Adrenal gland (tissue), 12 donors: ENCODE data around the gene ASTN2. TPM values are rescaled to one million over a fixed set of nuclear protein-coding genes. Genes with fewer than 3 reads are reported as not detected.

Experiments used
- DNase-seq, 7 donors: peaks; one replicate each; pipeline ENCODE4 v3.0.0-alpha.2; 2019 to 2020
- H3K27ac ChIP-seq, 5 donors: fragments of 200-600 bp; sonication (generic) in 4 of 5; 1 replicate in 3 of 5; 2 replicates in 2 of 5; pipeline versions ENCODE4 v1.5.1 to v1.8.0; 2016 to 2020; ENCODE audit warnings: mild to moderate bottlenecking in 1 of 5
- H3K27me3 ChIP-seq: fragments of 200-600 bp; 2 replicates; pipeline ENCODE4 v1.8.0; 2021
- H3K36me3 ChIP-seq, 2 donors: fragments of 200-600 bp; replicated peaks in 1 of 2; 1 replicate in 1 of 2; 2 replicates in 1 of 2; pipeline versions ENCODE4 v1.5.1 to v1.8.0; 2018 to 2022
- H3K4me1 ChIP-seq, 2 donors: fragments of 200-600 bp; replicated peaks in 1 of 2; 1 replicate in 1 of 2; 2 replicates in 1 of 2; pipeline versions ENCODE4 v1.5.1 to v1.8.0; 2018 to 2021
- H3K4me3 ChIP-seq, 4 donors: fragments of 200-600 bp; sonication (generic) in 3 of 4; one replicate each; pipeline ENCODE4 v1.5.1; 2016 to 2018
- H3K9me3 ChIP-seq, 3 donors: fragments of 200-600 bp; sonication (generic) in 1 of 3; replicated peaks in 1 of 3; 1 replicate in 2 of 3; 2 replicates in 1 of 3; pipeline versions ENCODE4 v1.5.1 to v1.8.0; 2016 to 2021
- POLR2A ChIP-seq, 2 donors: fragments of 450-650 bp; IDR thresholded peaks; one replicate each; pipeline ENCODE4 v1.6.1; 2017; ENCODE audit warnings: antibody characterized with exemption in 2 of 2, mild to moderate bottlenecking in 2 of 2, moderate library complexity in 1 of 2
- whole genome bisulfite sequencing, 4 donors: extraction: QIAGEN DNeasy Blood & Tissue Kit in 2 of 4; methylation state at CpG; one replicate each; pipeline versions ENCODE4 v1.1.5 to v1.1.7; 2013 to 2017; 5-methylcytosine and 5-hydroxymethylcytosine counted together
- intact Hi-C, 2 donors: fragments of 100-400 bp; cut with DNase I; formaldehyde crosslinking; loops; one replicate each; pipeline versions ENCODE4 v1.14.1 to v1.15.0; 2022 to 2023
- polyA plus RNA-seq, 3 donors: library from polyadenylated mRNA; stranded (reverse); fragments of 200-250 nt in 2 of 3; fragments of 350-450 nt in 1 of 3; fragmentation: Illumina TruSeq in 1 of 3; extraction: RNeasy Lipid Tissue Mini Kit (QIAGEN cat#74804) in 1 of 3; gene quantifications; one replicate each; pipeline ENCODE4 v1.2.3, GENCODE V29; 2013 to 2014
- total RNA-seq, 9 donors: library from RNA; depleted of rRNA in 4 of 9; stranded (reverse); fragments of >200 nt in 4 of 9; fragments of 120-200 nt in 1 of 9; fragmentation: NEBNext Ultra II Directional in 1 of 9; extraction: Animal tissue kit (Norgen Biotek cat#: 25700) in 1 of 9; gene quantifications; one replicate each; pipeline versions ENCODE4 v1.1.0 to v1.2.4, GENCODE V29; 2013 to 2023
- TF ChIP-seq, protein P1 (sequence below), 6 experiments: fragments of 450-650 bp in 4 of 6; fragments of 200-600 bp in 2 of 6; sonication (generic) in 1 of 6; IDR thresholded peaks; 1 replicate in 5 of 6; 2 replicates in 1 of 6; pipeline versions ENCODE4 v1.5.1 to v1.8.0; 2016 to 2021; ENCODE audit warnings: antibody characterized with exemption in 6 of 6, mild to moderate bottlenecking in 2 of 6, moderate library complexity in 1 of 6
- donor health status: healthy with polysubstance abuse.
- donor health status: Bipolar disorder and iron deficiency.
- donor health status: DM: yes; HTN: yes; CAD: no.
- donor health status: DM: no; HTN: no; CAD: no.
- donor health status: DM: no; HTN: no; CAD: no.
- donor health status: DM: yes; HTN: yes; CAD: no.

The ASTN2 gene
- total and polyA plus RNA-seq, 12 donors: 2.5 to 15.6 (median 6.8) TPM

- no peak for DNase-seq
- TF ChIP-seq, protein P1, sequence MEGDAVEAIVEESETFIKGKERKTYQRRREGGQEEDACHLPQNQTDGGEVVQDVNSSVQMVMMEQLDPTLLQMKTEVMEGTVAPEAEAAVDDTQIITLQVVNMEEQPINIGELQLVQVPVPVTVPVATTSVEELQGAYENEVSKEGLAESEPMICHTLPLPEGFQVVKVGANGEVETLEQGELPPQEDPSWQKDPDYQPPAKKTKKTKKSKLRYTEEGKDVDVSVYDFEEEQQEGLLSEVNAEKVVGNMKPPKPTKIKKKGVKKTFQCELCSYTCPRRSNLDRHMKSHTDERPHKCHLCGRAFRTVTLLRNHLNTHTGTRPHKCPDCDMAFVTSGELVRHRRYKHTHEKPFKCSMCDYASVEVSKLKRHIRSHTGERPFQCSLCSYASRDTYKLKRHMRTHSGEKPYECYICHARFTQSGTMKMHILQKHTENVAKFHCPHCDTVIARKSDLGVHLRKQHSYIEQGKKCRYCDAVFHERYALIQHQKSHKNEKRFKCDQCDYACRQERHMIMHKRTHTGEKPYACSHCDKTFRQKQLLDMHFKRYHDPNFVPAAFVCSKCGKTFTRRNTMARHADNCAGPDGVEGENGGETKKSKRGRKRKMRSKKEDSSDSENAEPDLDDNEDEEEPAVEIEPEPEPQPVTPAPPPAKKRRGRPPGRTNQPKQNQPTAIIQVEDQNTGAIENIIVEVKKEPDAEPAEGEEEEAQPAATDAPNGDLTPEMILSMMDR (IDR thresholded peaks at IDR 0.05): no peak
- no peak for TF ChIP-seq POLR2A (IDR thresholded peaks at IDR 0.05)
- intact Hi-C loops: no loop called here
- 28 to 55% (median 49%) methylated on average over 2 of the region's 2 CpGs for WGBS, 4 donors
- Histone ChIP-seq H3K4me3 (no peak overlapping the region), H3K27me3 (no peaks in the 10 kb centered on the region), H3K4me1 (no peaks in the 10 kb centered on the region), H3K9me3 (no peaks in the 10 kb centered on the region), H3K36me3 (no peaks in the 10 kb centered on the region), H3K27ac (no peak overlapping the region)
Measured at GRCh38 chr9:116992865-116993264, 422.0 kb downstream of the ASTN2 start.

DNA sequence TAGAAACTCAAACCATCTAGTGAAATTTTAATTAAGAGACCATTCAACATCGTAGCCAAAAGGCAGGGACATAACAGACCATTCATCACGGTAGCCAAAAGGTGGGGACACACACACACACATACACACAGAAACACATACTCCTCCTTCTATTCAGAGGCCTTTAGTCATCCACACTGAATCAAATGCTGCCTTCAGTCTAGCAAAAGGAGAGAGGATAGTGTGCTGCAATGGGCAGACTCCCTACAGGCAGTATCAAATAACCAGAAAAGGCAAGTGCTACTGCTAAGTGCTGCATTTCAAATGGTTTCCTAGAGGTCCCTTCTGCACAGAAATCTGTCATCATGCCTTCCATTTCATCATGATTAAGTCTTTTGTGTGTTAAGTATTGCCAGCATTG is 423.8 kb downstream of the ASTN2 start:
- no peaks in the 10 kb centered on the region for H3K9me3 ChIP-seq
- TF ChIP-seq, protein P1 (IDR thresholded peaks at IDR 0.05): no peak
- TF ChIP-seq POLR2A (IDR thresholded peaks at IDR 0.05): no peak

GRCh38 chr9:116990592-116990991 is 424.3 kb downstream of the ASTN2 start:
- TF ChIP-seq, protein P1 (IDR thresholded peaks at IDR 0.05): no peak
- no peak for TF ChIP-seq POLR2A (IDR thresholded peaks at IDR 0.05)
- Histone ChIP-seq H3K27ac (no peak overlapping the region), H3K4me3 (no peak overlapping the region), H3K9me3 (no peaks in the 10 kb centered on the region), H3K27me3 (no peaks in the 10 kb centered on the region), H3K36me3 (no peaks in the 10 kb centered on the region), H3K4me1 (no peaks in the 10 kb centered on the region)
- DNase-seq: no peak
- intact Hi-C loops: no loop called here
- WGBS, 4 donors: 50 to 62% (median 52%) methylated on average over 1 of the region's 1 CpG

More for the DNA sequence above, 423.8 kb downstream of the ASTN2 start:
- WGBS, 4 donors: 81 to 82% (median 82%) methylated on average over 2 of the region's 2 CpGs
- Histone ChIP-seq H3K27me3 (no peaks in the 10 kb centered on the region), H3K4me1 (no peaks in the 10 kb centered on the region), H3K27ac (no peak overlapping the region), H3K36me3 (no peaks in the 10 kb centered on the region), H3K4me3 (no peak overlapping the region)
- DNase-seq: no peak
- intact Hi-C loops: no loop called here

- Histone ChIP-seq H3K27ac (no peak overlapping the region), H3K27me3 (no peaks in the 10 kb centered on the region), H3K36me3 (no peaks in the 10 kb centered on the region), H3K4me1 (no peaks in the 10 kb centered on the region), H3K4me3 (no peak overlapping the region), H3K9me3 (no peaks in the 10 kb centered on the region)
- TF ChIP-seq, protein P1 (IDR thresholded peaks at IDR 0.05): no peak
- TF ChIP-seq POLR2A (IDR thresholded peaks at IDR 0.05): no peak
- DNase-seq: no peak
- intact Hi-C loops: no loop called here
- WGBS, 4 donors: 61 to 73% (median 67%) methylated on average over 5 of the region's 5 CpGs
Measured at GRCh38 chr9:116987721-116988485, 427.0 kb downstream of the ASTN2 start.
